GM19452 (cell line): ENCODE data around the gene GRID1.

Source experiments
- ATAC-seq: cut with Tn5 transposase; IDR thresholded peaks from one replicate; pipeline ENCODE4 v1.9.1; 2021; ENCODE audit not compliant: unreplicated experiment

Gene GRID1

GRCh38 chr10:85643845-85644525 is 722.6 kb downstream of the GRID1 start:
- ATAC-seq, result no peak

GRCh38 chr10:85643171-85643844 is 723.3 kb downstream of the GRID1 start:
- ATAC-seq, result no peak

- ATAC-seq, result no peak
Measured at GRCh38 chr10:85642421-85643170, 724.0 kb downstream of the GRID1 start.

GRCh38 chr10:85642082-85642420 is 724.5 kb downstream of the GRID1 start:
- ATAC-seq, result no peak

DNA sequence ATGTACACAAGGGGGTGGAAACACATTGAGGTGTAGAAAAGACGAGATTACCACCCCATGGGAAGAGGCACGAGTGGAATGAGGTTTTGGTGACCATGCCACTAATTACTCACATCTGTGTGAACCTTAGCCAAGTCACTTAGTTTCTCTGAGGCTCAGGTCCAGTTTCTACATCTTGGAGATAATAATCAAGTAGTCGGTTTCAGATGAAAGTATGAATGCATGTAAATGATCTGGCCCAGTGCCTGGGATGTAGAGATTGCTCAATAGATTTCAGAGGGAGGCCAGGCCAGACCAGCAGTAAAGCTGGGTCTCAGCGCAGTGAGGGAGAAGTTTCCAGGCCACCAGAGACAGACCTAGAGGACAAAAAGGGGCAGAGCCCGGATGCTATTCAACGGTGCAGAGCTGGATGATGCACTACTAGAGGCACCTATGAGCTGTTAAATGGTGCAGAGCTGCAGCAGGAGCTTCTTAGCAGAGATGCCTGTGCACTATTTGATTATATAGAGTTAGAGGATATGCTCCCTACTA is 725.1 kb downstream of the GRID1 start:
- no peak for ATAC-seq

GRCh38 chr10:85638797-85639196 is 727.8 kb downstream of the GRID1 start:
- no peak for ATAC-seq

DNA sequence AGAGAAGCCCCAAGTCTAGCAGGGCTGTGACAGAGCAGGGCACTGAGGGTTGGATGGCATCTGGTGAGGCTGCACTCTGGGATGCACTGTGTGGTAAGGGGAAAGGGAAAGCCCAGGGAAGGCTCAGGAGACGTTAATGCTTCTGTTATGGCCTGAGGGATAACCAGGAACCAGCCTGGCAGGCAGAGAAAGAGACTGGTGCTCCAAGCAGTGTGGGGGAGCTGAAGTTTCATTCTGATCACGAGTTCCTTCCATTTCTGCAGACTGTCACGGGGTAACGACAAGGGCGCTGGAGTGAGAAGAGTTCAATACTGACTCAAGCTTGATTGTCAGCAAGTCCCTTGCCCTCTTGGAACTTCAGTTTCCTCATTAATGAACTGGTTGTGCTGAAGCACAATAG is 730.9 kb downstream of the GRID1 start:
- ATAC-seq, result no peak

DNA sequence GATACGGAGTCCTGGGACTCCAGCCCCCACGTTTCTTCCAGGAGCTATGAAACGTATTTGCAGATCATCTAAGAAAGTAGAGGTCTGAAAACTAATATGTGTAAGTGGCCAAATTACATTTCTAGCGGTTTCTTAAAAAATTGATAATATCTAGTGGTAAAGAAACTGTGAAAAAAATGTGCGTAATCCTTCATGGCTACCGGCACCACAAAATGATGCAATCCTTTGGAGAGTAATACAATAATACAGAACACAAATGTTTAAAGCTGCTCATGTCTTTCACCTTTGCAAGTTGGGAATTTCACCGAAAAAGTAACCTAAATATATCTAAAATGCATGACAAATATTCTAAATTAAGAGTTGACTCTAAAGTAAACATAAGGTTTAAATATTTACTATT is 742.1 kb downstream of the GRID1 start:
- no peak for ATAC-seq

DNA sequence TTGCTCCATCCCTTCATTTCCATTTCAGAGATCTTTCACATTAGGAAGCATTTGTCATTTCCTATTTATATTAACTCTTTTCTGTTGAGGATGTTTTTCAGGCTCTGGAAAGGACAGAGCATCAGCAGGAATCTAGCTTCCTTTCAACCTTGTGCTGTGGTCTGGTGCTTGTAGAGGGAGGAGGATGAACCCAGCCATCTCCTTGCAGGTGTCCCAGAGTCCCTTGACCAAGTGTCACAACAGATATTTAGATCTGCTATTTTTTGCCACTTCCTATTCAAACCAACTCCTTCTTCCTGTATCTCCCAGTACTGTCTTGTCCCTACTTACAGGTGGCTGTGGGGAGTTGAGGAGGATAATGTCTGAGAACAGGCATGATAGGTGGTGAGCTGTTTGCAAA is 742.8 kb downstream of the GRID1 start:
- ATAC-seq, result no peak

GRCh38 chr10:85623342-85623741 is 743.3 kb downstream of the GRID1 start:
- no peak for ATAC-seq

GRCh38 chr10:85622425-85622824 is 744.2 kb downstream of the GRID1 start:
- ATAC-seq, result no peak

DNA sequence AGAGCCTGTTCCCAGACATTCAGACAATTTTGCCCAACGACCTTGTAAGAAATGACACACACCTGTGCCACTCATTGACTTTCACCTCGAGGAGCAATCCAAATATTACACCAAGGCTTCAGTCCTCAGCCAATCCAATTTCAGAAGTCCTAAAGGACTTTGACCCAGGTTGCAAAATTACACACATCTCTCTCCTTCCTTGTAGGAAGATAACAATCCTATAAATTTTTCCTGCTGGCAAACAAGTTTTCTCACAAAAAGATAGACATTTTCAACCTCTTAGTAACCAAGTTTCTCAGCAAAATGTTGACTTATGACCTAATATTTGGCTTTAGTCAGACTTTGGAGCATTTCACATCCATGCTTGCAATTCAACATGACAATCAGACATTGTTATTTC is 745.0 kb downstream of the GRID1 start:
- no peak for ATAC-seq

DNA sequence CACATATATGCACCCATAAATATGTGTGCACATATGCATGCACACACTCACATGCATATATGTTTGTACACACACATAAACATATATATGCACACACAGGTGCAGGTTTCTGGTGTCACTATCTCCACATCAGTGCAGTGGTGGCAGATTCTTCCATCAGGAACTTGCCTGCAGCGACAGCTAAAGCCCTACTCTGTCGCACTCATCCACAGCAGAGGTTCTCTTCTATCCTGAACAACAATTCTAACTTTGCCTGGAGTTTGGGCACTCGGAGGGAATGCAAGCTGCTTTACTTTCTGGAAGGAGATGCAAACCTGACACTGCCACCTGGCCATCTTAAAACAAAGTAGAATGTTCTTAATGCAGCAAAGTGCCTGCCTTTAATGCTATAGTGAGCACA is 745.8 kb downstream of the GRID1 start:
- ATAC-seq, result no peak

GRCh38 chr10:85619832-85620231 is 746.8 kb downstream of the GRID1 start:
- ATAC-seq, result no peak

GRCh38 chr10:85618841-85619240 is 747.8 kb downstream of the GRID1 start:
- no peak for ATAC-seq

GRCh38 chr10:85617751-85618546 is 748.6 kb downstream of the GRID1 start:
- ATAC-seq, result no peak

- ATAC-seq, result no peak
Measured at GRCh38 chr10:85615556-85615955, 751.0 kb downstream of the GRID1 start.

DNA sequence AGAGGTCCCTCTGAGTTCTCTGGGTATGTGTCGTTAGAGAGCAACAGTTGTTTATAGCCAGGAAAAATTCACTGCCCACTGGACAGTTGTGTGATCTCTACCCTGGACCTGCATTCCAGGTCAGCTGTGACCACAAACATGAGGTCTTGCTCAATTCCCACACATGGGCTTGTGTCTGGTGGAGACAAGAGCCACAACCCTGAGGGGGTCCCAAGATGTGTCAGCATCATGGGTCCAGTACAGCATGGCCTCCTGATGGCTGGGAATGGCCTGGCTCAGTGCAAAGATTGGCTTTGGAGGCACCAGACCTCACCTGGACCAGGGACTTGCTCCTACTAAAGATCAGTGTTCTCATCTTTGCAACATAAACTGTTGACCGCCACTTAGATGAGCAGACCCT is 751.6 kb downstream of the GRID1 start:
- no peak for ATAC-seq

DNA sequence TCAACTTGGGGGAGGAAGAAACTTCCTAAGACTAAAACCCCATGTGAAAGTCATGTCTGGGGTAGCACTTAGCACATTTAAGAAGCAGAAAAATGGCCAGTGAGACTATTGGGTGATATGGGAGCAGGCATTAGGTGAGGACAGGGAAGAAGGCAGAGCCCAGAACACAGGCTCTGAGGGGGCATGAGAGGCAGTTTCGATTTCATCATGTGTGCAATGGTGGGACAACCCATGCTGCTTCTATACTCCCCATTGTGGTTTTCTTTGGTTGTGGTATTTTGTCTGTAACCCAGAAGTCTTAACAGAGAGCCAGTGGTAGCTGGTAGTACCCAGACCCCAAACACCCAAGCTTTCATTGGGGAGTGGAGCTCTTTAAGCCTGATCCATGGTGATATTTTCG is 752.0 kb downstream of the GRID1 start:
- ATAC-seq, result no peak

- ATAC-seq, result no peak
Measured at GRCh38 chr10:85613391-85613790, 753.2 kb downstream of the GRID1 start.

- ATAC-seq, result no peak
Measured at GRCh38 chr10:85612833-85613232, 753.8 kb downstream of the GRID1 start.
